H1 (cell line): ENCODE measurements around the gene CASP9. TPM values are rescaled to one million over a fixed set of nuclear protein-coding genes. Genes with fewer than 3 reads are reported as not detected.
"Not testable (repeated sequence)": the region's sequence is repeated elsewhere in the genome, so short reads cannot be mapped to it uniquely, and the experiment has no call there.

ENCODE experiments used
- CTCF ChIA-PET: fragments of 300-600 bp; sonication (Branson Sonifier 250); formaldehyde crosslinking; loops from one replicate; lab custom pipeline; 2021; ENCODE audit not compliant: partially characterized antibody; lab: Charles Lee
- POLR2A ChIA-PET: fragments of 300-600 bp; sonication (Branson Sonifier 250); formaldehyde crosslinking; loops from one replicate; lab custom pipeline; 2021; ENCODE audit warnings: inconsistent platforms; ENCODE audit not compliant: partially characterized antibody; lab: Charles Lee
- DNase-seq, 2 experiments: peaks; one replicate each; pipeline versions ENCODE4 v3.0.0 to v3.0.0-alpha.2; 2010 to 2022; ENCODE audit warnings: low spot score in 2 of 2, low read depth in 1 of 2, mixed read lengths in 1 of 2
- FAIRE-seq: peaks from 2 replicates; lab custom pipeline; 2011; peaks lifted over from hg19 to GRCh38; lab: Jason Lieb, UNC
- H2AFZ ChIP-seq: 2 replicates; pipeline ENCODE4 v1.8.1; 2012; ENCODE audit warnings: low read length, inconsistent platforms
- H2AK5ac ChIP-seq: 2 replicates; pipeline ENCODE4 v1.6.1; 2013; ENCODE audit warnings: low read depth, low read length
- H2BK120ac ChIP-seq: replicated peaks from 2 replicates; pipeline ENCODE3; 2013; ENCODE audit warnings: low read depth, low read length, inconsistent platforms
- H2BK12ac ChIP-seq: 2 replicates; pipeline ENCODE4 v1.6.1; 2013; ENCODE audit warnings: low read depth, low read length
- H2BK15ac ChIP-seq: 2 replicates; pipeline ENCODE4 v1.6.1; 2013; ENCODE audit warnings: low read length
- H2BK20ac ChIP-seq: 2 replicates; pipeline ENCODE4 v1.6.1; 2013; ENCODE audit warnings: low read length
- H2BK5ac ChIP-seq: 2 replicates; pipeline ENCODE4 v1.6.1; 2013; ENCODE audit warnings: low read depth, low read length
- H3K14ac ChIP-seq: 2 replicates; pipeline ENCODE4 v1.6.1; 2013; ENCODE audit warnings: inconsistent platforms; ENCODE audit not compliant: insufficient read length
- H3K18ac ChIP-seq: 2 replicates; pipeline ENCODE4 v1.6.1; 2013; ENCODE audit warnings: low read length; ENCODE audit errors: extremely low read depth
- H3K23ac ChIP-seq: 2 replicates; pipeline ENCODE4 v1.6.1; 2013; ENCODE audit warnings: inconsistent platforms; ENCODE audit not compliant: insufficient read length
- H3K23me2 ChIP-seq: 2 replicates; pipeline ENCODE4 v1.6.1; 2013; ENCODE audit warnings: low read depth, low read length
- H3K27ac ChIP-seq: 2 replicates; pipeline ENCODE4 v1.6.1; 2011; ENCODE audit warnings: low read depth, low read length, inconsistent platforms
- H3K27me3 ChIP-seq, 4 experiments: replicated peaks in 1 of 4; 1 replicate in 1 of 4; 2 replicates in 3 of 4; pipeline versions ENCODE4 v1.6.1 to v1.8.1; 2011 to 2013; ENCODE audit warnings: low read length in 3 of 4, mild to moderate bottlenecking in 3 of 4, inconsistent platforms in 2 of 4, mixed read lengths in 2 of 4, moderate library complexity in 1 of 4; ENCODE audit not compliant: control insufficient read depth in 3 of 4, insufficient read depth in 3 of 4; ENCODE audit errors: extremely low read depth in 1 of 4
- H3K36me3 ChIP-seq, 4 experiments: 2 replicates each; pipeline versions ENCODE4 v1.6.1 to v1.8.1; 2011 to 2013; ENCODE audit warnings: mild to moderate bottlenecking in 4 of 4, low read length in 3 of 4, moderate library complexity in 2 of 4, control low read depth in 1 of 4, inconsistent platforms in 1 of 4; ENCODE audit not compliant: insufficient read depth in 4 of 4, control insufficient read depth in 2 of 4
- H3K4ac ChIP-seq: replicated peaks from 2 replicates; pipeline ENCODE3; 2013; ENCODE audit warnings: low read length, low read depth, mixed read lengths, inconsistent platforms; ENCODE audit not compliant: insufficient read length
- H3K4me1 ChIP-seq, 4 experiments: replicated peaks in 1 of 4; 1 replicate in 1 of 4; 2 replicates in 3 of 4; pipeline versions ENCODE4 v1.6.1 to v1.8.1; 2011 to 2013; ENCODE audit warnings: low read length in 3 of 4, inconsistent platforms in 2 of 4, mixed read lengths in 1 of 4; ENCODE audit not compliant: insufficient read depth in 4 of 4, control insufficient read depth in 3 of 4
- H3K4me2 ChIP-seq, 2 experiments: 2 replicates each; pipeline versions ENCODE4 v1.6.1 to v1.8.1; 2011 to 2013; ENCODE audit warnings: low read depth in 2 of 2, low read length in 2 of 2, control low read depth in 1 of 2, inconsistent platforms in 1 of 2, mild to moderate bottlenecking in 1 of 2; ENCODE audit not compliant: insufficient read depth in 1 of 2
- H3K4me3 ChIP-seq, 4 experiments: fragments of 200-600, 300-600 bp in 1 of 4; sonication (generic), shearing (Covaris generic), sonication (Bioruptor Twin) in 1 of 4; 2 replicates each; pipeline versions ENCODE4 v1.5.1 to v1.8.1; 2011 to 2016; ENCODE audit warnings: low read length in 4 of 4, low read depth in 3 of 4, control low read depth in 2 of 4, inconsistent platforms in 2 of 4, mild to moderate bottlenecking in 2 of 4, mixed read lengths in 1 of 4, moderate library complexity in 1 of 4; ENCODE audit not compliant: insufficient read depth in 2 of 4; ENCODE audit errors: extremely low read depth in 1 of 4
- H3K56ac ChIP-seq: replicated peaks from 2 replicates; pipeline ENCODE3; 2013; ENCODE audit warnings: low read depth, mild to moderate bottlenecking, mixed read lengths, low read length, inconsistent platforms; ENCODE audit not compliant: insufficient read length
- H3K79me1 ChIP-seq: 2 replicates; pipeline ENCODE4 v1.6.1; 2013; ENCODE audit warnings: low read depth, low read length, control low read depth
- H3K79me2 ChIP-seq, 2 experiments: 2 replicates each; pipeline versions ENCODE4 v1.6.1 to v1.8.1; 2012 to 2013; ENCODE audit warnings: low read length in 2 of 2, mild to moderate bottlenecking in 2 of 2, inconsistent platforms in 1 of 2; ENCODE audit not compliant: insufficient read depth in 2 of 2, control insufficient read depth in 1 of 2
- H3K9ac ChIP-seq, 4 experiments: replicated peaks in 1 of 4; 1 replicate in 1 of 4; 2 replicates in 3 of 4; pipeline versions ENCODE4 v1.6.1 to v1.8.1; 2011 to 2013; ENCODE audit warnings: low read depth in 3 of 4, low read length in 3 of 4, control low read depth in 2 of 4, mild to moderate bottlenecking in 2 of 4, moderate library complexity in 2 of 4, inconsistent platforms in 1 of 4; ENCODE audit errors: extremely low read depth in 1 of 4
- H3K9me3 ChIP-seq, 2 experiments: 2 replicates each; pipeline versions ENCODE4 v1.6.1 to v1.8.1; 2012 to 2013; ENCODE audit warnings: mild to moderate bottlenecking in 2 of 2, moderate library complexity in 2 of 2, control low read depth in 1 of 2, inconsistent platforms in 1 of 2, low read depth in 1 of 2, low read length in 1 of 2, mixed read lengths in 1 of 2; ENCODE audit not compliant: insufficient read depth in 2 of 2
- H4K20me1 ChIP-seq, 2 experiments: replicated peaks in 1 of 2; 2 replicates each; pipeline versions ENCODE3 to v1.8.1; 2011 to 2013; ENCODE audit warnings: inconsistent platforms in 2 of 2, low read length in 2 of 2, mild to moderate bottlenecking in 1 of 2; ENCODE audit not compliant: insufficient read depth in 2 of 2, control insufficient read depth in 1 of 2
- H4K5ac ChIP-seq: 2 replicates; pipeline ENCODE4 v1.6.1; 2013; ENCODE audit warnings: low read length, low read depth, mixed read lengths, inconsistent platforms; ENCODE audit not compliant: insufficient read length
- H4K8ac ChIP-seq: 2 replicates; pipeline ENCODE4 v1.8.0; 2013; ENCODE audit warnings: mild to moderate bottlenecking, moderate library complexity, low read length, inconsistent platforms; ENCODE audit not compliant: insufficient read depth; ENCODE audit errors: extremely low read depth
- H4K91ac ChIP-seq: replicated peaks from 2 replicates; pipeline ENCODE3; 2013; ENCODE audit warnings: low read length, mixed read lengths, inconsistent platforms; ENCODE audit not compliant: insufficient read length
- HDAC6 ChIP-seq: IDR thresholded peaks from one replicate; pipeline ENCODE4 v1.7.1; 2012; ENCODE audit warnings: low read depth, mild to moderate bottlenecking, inconsistent platforms, low read length, moderate library complexity
- WGBS, 2 experiments: shearing (Covaris generic) in 1 of 2; methylation state at CpG; one replicate each; pipeline versions ENCODE4 v1.1.6 to v1.1.7; 2013 to 2015; ENCODE audit warnings: low lambda C conversion rate in 2 of 2, mixed read lengths in 2 of 2, inconsistent platforms in 1 of 2, low coverage in 1 of 2, missing lambda C conversion rate in 1 of 2; ENCODE audit not compliant: insufficient replicate concordance in 2 of 2, insufficient coverage in 1 of 2, insufficient read length in 1 of 2; ENCODE audit errors: extremely low coverage in 1 of 2, missing lambda C conversion rate in 1 of 2; 5-methylcytosine and 5-hydroxymethylcytosine counted together
- polyA plus RNA-seq, 7 experiments: library from polyadenylated mRNA; depleted of rRNA in 3 of 7; stranded (reverse) in 5 of 7; unstranded in 2 of 7; fragments of >200 nt in 5 of 7; fragments of 200-250 nt in 2 of 7; gene quantifications; 1 replicate in 5 of 7; 2 replicates in 1 of 7; 4 replicates in 1 of 7; pipeline versions ENCODE4 v1.2.1 to v1.2.3, GENCODE V29; 2011 to 2013; ENCODE audit warnings: missing spikeins in 2 of 7, mixed read lengths in 2 of 7
- total RNA-seq: library from RNA; stranded (reverse); fragmentation: NEBNext Ultra II Directional; extraction: Animal tissue kit (Norgen Biotek cat#: 25700); gene quantifications from 2 replicates; pipeline ENCODE4 v1.2.1, GENCODE V29; 2021

CASP9 gene
- total and polyA plus RNA-seq, 2 of the 8 experiments (the other 6 are each of a cell fraction or from before 2014, with no cell fraction given): 14.8 to 36.3 TPM

- TF ChIP-seq HDAC6: no peak
- TF ChIP-seq, all 59 proteins: peak for 0
These were observed 64.0 kb downstream of the CASP9 start (continued) for GRCh38 chr1:15459771-15460707.

DNA sequence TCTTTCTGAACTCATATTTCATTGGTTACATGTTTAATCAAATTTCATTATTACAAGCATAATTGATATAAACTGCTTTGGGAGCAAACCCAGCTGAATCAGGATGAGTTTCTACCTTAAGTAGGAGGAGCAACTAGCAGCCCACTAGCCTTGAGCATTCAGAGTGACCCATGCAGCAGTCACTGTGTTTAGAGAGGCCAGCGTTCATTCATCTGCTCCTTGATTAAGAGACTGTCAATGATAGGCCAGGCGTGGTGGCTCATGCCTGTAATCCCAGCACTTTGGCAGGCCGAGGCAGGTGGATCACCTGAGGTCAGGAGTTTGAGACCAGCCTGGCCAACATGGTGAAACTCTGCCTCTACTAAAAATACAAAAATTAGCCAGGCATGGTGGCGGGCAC lies 65.6 kb downstream of the CASP9 start:
- not testable (repeated sequence) for H2BK12ac ChIP-seq, H3K4me3 ChIP-seq, H3K23ac ChIP-seq, H3K4me2 ChIP-seq, H4K20me1 ChIP-seq, H3K14ac ChIP-seq, H3K18ac ChIP-seq, H2BK120ac ChIP-seq, H4K5ac ChIP-seq, H3K4ac ChIP-seq, H3K9me3 ChIP-seq, H2BK20ac ChIP-seq, H3K56ac ChIP-seq, H3K27ac ChIP-seq, H4K91ac ChIP-seq, DNase-seq, H2BK5ac ChIP-seq, H3K36me3 ChIP-seq, H3K23me2 ChIP-seq, H3K27me3 ChIP-seq, H3K79me1 ChIP-seq, H3K79me2 ChIP-seq, H2BK15ac ChIP-seq, H3K9ac ChIP-seq, H2AK5ac ChIP-seq, H4K8ac ChIP-seq, H2AFZ ChIP-seq, FAIRE-seq, H3K4me1 ChIP-seq
- CTCF ChIA-PET: interaction anchor here (1.2 kb wide), 1 partner anchor 47 kb away, joined by 3 read pairs; no protein-coding TSS in a partner anchor
- POLR2A ChIA-PET: interaction anchor here (0.6 kb wide), 1 partner anchor 9 kb away, joined by 4 read pairs; no protein-coding TSS in a partner anchor
- WGBS, 2 experiments: 91% methylated on average over 4 of the region's 4 CpGs; no CpG with 5 or more reads in 1 of the 2 experiments
